HepG2 (cell line): ENCODE data around the gene CDC42EP5. TPM values are rescaled to one million over a fixed set of nuclear protein-coding genes. Genes with fewer than 3 reads are reported as not detected.

Source experiments
- DR1 ChIP-seq: sonication (generic); formaldehyde crosslinking; IDR thresholded peaks from 2 replicates; pipeline ENCODE4 v1.8.0; 2021; ENCODE audit warnings: mild to moderate bottlenecking, missing genetic modification reagents, inconsistent platforms
- HCFC1 ChIP-seq: fragments of 150-350 bp; IDR thresholded peaks from 2 replicates; pipeline ENCODE4 v1.6.1; 2014; ENCODE audit warnings: low read depth, low read length
- IKZF4 ChIP-seq: sonication (generic); formaldehyde crosslinking; IDR thresholded peaks from 2 replicates; pipeline ENCODE4 v1.5.1; 2020; ENCODE audit warnings: borderline replicate concordance, mild to moderate bottlenecking, low read depth, missing genetic modification reagents; ENCODE audit errors: not compliant biosample characterization
- RBM39 ChIP-seq: fragments of 200-400 bp; formaldehyde crosslinking; IDR thresholded peaks from one replicate; pipeline ENCODE4 v1.6.1; 2018; ENCODE audit warnings: antibody characterized with exemption, mild to moderate bottlenecking, low read depth, low read length; ENCODE audit not compliant: poor library complexity, severe bottlenecking
- TCF12 ChIP-seq, 2 experiments: fragments of 450-650 bp in 1 of 2; sonication (generic) in 1 of 2; formaldehyde crosslinking in 1 of 2; IDR thresholded peaks; 2 replicates each; pipeline versions ENCODE4 v1.6.1 to v1.8.0; 2017 to 2022; ENCODE audit warnings: antibody characterized with exemption in 1 of 2, mild to moderate bottlenecking in 1 of 2, missing genetic modification reagents in 1 of 2, moderate library complexity in 1 of 2
- ZNF101 ChIP-seq: sonication (generic); formaldehyde crosslinking; IDR thresholded peaks from 2 replicates; pipeline ENCODE4 v1.4.0; 2020; ENCODE audit warnings: mild to moderate bottlenecking, low read depth, missing genetic modification reagents, borderline replicate concordance
- ZNF326 ChIP-seq: sonication (generic); formaldehyde crosslinking; IDR thresholded peaks from 2 replicates; pipeline ENCODE4 v1.4.0; 2020; ENCODE audit warnings: missing genetic modification reagents, borderline replicate concordance
- ZNF510 ChIP-seq: sonication (generic); formaldehyde crosslinking; IDR thresholded peaks from 2 replicates; pipeline ENCODE4 v1.4.0; 2020; ENCODE audit warnings: low read depth, mild to moderate bottlenecking, missing genetic modification reagents
- ZNF512B ChIP-seq: sonication (generic); formaldehyde crosslinking; IDR thresholded peaks from 2 replicates; pipeline ENCODE4 v1.5.1; 2020; ENCODE audit warnings: missing genetic modification reagents, mild to moderate bottlenecking, borderline replicate concordance
- ZNF607 ChIP-seq: sonication (generic); formaldehyde crosslinking; IDR thresholded peaks from 2 replicates; pipeline ENCODE4 v1.5.1; 2020; ENCODE audit warnings: missing genetic modification reagents, mild to moderate bottlenecking, borderline replicate concordance
- ZNF691 ChIP-seq: sonication (generic); formaldehyde crosslinking; IDR thresholded peaks from 2 replicates; pipeline ENCODE4 v1.4.0; 2020; ENCODE audit warnings: missing genetic modification reagents, low read depth, mild to moderate bottlenecking, borderline replicate concordance
- ZNF780A ChIP-seq: sonication (generic); formaldehyde crosslinking; IDR thresholded peaks from 2 replicates; pipeline ENCODE4 v1.8.0; 2022; ENCODE audit warnings: mild to moderate bottlenecking, missing genetic modification reagents, moderate library complexity
- ZXDC ChIP-seq: sonication (generic); formaldehyde crosslinking; IDR thresholded peaks from 2 replicates; pipeline ENCODE4 v1.5.0; 2020; ENCODE audit warnings: mild to moderate bottlenecking, missing genetic modification reagents
- polyA plus RNA-seq, 8 experiments: library from polyadenylated mRNA; depleted of rRNA in 3 of 8; stranded (reverse) in 7 of 8; unstranded in 1 of 8; fragments of >200 nt; fragmentation: Illumina TruSeq in 4 of 8; extraction: Trizol in 4 of 8; gene quantifications; 2 replicates each; pipeline versions ENCODE4 v1.2.1 to v1.2.3, GENCODE V29; 2011 to 2016; ENCODE audit warnings: low read depth in 4 of 8, missing spikeins in 1 of 8, mixed read lengths in 1 of 8; ENCODE audit not compliant: insufficient read depth in 1 of 8
- total RNA-seq, 5 experiments: library from RNA; depleted of rRNA; stranded (reverse); fragments of >200 nt; fragmentation: Illumina TruSeq; extraction: Trizol; gene quantifications; 2 replicates each; pipeline ENCODE4 v1.2.3, GENCODE V29; 2016; ENCODE audit warnings: low read depth in 1 of 5
- TF ChIP-seq, protein P1 (sequence below): IDR thresholded peaks from 2 replicates; pipeline ENCODE4 v1.6.1; 2012; ENCODE audit warnings: low read length, improper control_type of control experiment
- TF ChIP-seq, protein P2 (sequence below): sonication (generic); formaldehyde crosslinking; IDR thresholded peaks from 2 replicates; pipeline ENCODE4 v1.4.0; 2020; ENCODE audit warnings: mild to moderate bottlenecking, missing genetic modification reagents

The CDC42EP5 gene
- total and polyA plus RNA-seq, 2 of the 13 experiments (the other 11 are each of a cell fraction or from before 2014, with no cell fraction given): 0.41 to 1.6 TPM

DNA sequence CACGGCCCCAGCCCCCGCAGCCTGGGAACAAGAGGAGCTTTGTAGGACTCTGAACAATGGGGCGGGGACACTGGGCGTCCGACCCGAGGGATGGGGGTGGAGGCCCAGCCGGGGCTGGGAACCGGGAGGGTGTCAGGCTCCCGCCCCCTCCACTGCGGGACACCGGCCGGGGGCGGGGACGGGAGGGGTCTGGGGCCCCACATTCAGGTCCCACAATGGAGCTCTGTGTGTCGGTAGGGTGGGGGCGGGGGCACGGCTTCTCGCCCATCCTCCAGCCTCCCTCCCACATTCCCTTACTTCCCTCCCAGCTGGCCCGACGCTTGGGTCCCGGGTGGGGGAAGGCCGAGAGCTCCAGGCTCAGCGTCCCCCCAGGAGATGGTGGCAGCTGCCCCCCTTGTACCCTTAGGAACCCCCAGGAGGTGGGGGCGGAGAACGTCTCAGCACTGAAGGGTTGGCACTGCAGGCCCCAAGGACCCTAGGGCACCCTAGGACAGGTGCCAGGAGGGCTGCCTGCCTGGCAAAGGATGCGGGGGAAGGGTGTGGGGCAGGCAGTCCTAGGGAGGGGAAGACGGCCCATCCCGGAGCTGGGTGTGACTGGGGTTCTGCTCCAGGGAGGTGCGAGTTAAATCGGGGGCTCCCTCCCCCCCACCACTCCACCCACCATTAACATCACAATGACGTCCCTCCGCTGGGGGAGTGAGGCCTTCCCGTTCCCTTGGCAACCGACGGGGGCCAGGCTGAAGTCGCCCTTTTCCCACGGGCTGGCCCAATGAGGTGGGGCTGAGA lies 52.5 kb downstream of the CDC42EP5 start (continued):
- TF ChIP-seq, protein P1, sequence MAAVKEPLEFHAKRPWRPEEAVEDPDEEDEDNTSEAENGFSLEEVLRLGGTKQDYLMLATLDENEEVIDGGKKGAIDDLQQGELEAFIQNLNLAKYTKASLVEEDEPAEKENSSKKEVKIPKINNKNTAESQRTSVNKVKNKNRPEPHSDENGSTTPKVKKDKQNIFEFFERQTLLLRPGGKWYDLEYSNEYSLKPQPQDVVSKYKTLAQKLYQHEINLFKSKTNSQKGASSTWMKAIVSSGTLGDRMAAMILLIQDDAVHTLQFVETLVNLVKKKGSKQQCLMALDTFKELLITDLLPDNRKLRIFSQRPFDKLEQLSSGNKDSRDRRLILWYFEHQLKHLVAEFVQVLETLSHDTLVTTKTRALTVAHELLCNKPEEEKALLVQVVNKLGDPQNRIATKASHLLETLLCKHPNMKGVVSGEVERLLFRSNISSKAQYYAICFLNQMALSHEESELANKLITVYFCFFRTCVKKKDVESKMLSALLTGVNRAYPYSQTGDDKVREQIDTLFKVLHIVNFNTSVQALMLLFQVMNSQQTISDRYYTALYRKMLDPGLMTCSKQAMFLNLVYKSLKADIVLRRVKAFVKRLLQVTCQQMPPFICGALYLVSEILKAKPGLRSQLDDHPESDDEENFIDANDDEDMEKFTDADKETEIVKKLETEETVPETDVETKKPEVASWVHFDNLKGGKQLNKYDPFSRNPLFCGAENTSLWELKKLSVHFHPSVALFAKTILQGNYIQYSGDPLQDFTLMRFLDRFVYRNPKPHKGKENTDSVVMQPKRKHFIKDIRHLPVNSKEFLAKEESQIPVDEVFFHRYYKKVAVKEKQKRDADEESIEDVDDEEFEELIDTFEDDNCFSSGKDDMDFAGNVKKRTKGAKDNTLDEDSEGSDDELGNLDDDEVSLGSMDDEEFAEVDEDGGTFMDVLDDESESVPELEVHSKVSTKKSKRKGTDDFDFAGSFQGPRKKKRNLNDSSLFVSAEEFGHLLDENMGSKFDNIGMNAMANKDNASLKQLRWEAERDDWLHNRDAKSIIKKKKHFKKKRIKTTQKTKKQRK: no peak
- TF ChIP-seq HCFC1 (no peak), ZNF512B (CRISPR knock-in tag) (no peak), ZXDC (CRISPR knock-in tag) (0 out of 2 replicates have a peak, but pooled peaks have one; percentile 28), ZNF101 (CRISPR knock-in tag) (no peak), ZNF691 (CRISPR knock-in tag) (no peak), ZNF780A (CRISPR knock-in tag) (no peak), IKZF4 (CRISPR knock-in tag) (no peak), ZNF510 (CRISPR knock-in tag) (no peak), ZNF326 (CRISPR knock-in tag) (no peak), TCF12 (IDR thresholded peaks at IDR 0.05) (no peak), TCF12 (CRISPR knock-in tag; IDR thresholded peaks at IDR 0.05) (no peak), ZNF607 (CRISPR knock-in tag) (no peak), RBM39 (peak; percentile 89), DR1 (CRISPR knock-in tag) (0 out of 2 replicates have a peak, but pooled peaks have one; percentile 20)
- TF ChIP-seq, protein P2, sequence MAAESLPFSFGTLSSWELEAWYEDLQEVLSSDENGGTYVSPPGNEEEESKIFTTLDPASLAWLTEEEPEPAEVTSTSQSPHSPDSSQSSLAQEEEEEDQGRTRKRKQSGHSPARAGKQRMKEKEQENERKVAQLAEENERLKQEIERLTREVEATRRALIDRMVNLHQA (CRISPR knock-in tag): no peak
